GM19468 (cell line): ENCODE results near the gene AUNIP.

Source experiments
- ATAC-seq: cut with Tn5 transposase; IDR thresholded peaks from one replicate; pipeline ENCODE4 v1.9.1; 2021; ENCODE audit warnings: mild to moderate bottlenecking, moderate library complexity, moderate number of reproducible peaks; ENCODE audit not compliant: unreplicated experiment; ENCODE audit errors: extremely low read depth

AUNIP gene

DNA sequence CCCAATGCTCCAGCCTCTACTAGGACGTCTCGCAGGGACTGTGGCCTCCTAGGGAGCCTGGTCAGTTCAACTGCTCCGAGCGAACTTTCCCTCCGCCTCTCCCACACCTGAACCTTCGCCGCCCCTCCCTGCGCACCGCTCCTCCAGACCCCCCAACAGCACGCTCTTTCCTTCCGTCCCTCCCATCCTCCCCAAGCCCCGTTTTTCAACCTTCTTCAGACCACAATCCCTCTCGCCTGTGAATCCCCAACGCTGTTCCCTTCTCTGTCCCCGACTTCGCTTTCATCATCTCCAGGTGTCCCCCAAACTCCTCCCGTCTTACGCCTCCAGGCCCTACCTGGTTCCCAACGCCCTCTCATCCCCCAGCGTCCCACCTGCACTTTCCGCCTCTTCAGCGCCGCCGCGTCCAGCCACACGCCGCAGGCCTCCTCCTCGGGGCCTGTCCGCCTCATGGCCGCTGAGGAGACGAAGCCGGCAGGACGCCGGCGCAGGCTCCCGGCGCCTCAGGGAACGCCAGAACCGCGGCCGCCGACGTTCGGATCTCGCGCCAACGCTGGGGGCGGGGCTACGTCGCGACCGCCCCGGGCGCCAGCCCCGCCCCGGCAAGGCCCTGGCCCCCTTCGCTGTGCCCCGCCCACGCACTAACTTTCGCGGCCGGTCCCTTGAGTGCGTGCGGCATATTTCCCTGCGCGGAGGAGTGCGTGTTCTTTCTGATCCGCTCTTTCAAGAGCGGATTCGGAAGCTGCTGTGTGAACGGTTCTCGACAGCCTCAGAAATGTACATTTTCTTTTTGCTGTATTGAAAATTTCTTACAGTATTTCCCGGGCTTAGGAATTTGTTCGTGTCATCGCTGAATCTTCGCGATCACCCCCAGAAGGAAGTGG lies at the start of gene AUNIP:
AUNIP (minus strand) TSS at position 552 of the 884 bp plus-strand sequence; CDS start at position 452, 100 bp downstream.
- peak; percentile 40 for ATAC-seq

DNA sequence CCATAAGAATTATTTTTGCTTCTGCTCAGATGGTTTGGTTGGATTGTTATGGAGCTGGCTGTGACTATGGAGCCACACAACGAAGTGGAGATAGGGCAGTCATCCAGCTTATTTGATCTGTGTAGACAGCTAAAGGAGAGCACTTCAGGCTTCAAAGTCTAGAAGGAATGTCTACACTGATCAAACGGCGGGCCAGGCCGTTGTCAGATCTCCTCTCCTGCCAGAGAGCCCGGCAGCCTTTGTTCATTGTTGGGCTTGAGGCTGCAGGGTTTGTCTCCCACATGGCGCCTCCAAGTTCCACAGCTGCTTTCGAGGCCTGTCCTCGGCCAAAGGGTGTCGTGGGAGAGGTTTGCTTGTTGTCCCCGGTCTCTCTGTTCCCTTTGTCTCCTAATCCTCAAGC lies 49.8 kb upstream of the AUNIP start:
- no peak for ATAC-seq

GRCh38 chr1:25908161-25908560 lies 48.9 kb upstream of the AUNIP start:
- ATAC-seq = no peak

- no peak for ATAC-seq
Observed at GRCh38 chr1:25907601-25908000, 48.3 kb upstream of the AUNIP start.

DNA sequence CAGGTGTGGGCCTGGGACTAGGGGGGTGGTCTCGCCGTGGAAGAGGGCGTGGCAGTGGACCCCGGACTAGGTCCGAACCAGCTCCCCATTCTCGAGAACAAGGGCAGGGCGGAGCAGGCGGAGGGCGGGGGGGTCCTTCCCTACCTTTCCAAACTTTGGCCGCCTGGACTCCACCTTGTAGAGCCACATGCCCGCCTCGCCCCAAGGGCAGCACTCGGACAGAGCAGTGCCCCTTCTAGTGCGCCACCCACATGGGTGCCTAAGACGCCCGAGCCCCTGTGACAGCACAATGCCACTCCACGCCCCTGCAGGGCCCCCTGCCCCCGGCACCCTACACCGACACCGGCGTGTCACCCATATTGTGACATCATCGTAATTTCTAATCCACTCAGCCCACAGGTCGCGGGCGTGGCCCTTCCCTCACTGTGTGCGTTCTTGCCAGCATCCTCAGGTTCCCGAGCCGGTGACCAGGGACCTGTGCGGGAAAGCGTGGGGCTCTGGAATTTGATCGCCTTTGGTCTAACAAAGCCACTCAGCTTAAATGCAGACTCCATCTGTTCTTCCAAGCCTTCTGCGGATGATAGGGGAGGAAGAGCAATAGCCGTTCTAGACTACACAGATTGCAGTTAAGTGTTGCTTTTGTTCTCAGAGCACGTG lies 47.5 kb upstream of the AUNIP start:
- no peak for ATAC-seq

GRCh38 chr1:25905680-25906643 lies 46.7 kb upstream of the AUNIP start, which contains the start of gene STMN1:
STMN1 (minus strand) TSS chr1:25906419; CDS start chr1:25904676, 1,743 bp downstream.
- peak; percentile 35 for ATAC-seq

DNA sequence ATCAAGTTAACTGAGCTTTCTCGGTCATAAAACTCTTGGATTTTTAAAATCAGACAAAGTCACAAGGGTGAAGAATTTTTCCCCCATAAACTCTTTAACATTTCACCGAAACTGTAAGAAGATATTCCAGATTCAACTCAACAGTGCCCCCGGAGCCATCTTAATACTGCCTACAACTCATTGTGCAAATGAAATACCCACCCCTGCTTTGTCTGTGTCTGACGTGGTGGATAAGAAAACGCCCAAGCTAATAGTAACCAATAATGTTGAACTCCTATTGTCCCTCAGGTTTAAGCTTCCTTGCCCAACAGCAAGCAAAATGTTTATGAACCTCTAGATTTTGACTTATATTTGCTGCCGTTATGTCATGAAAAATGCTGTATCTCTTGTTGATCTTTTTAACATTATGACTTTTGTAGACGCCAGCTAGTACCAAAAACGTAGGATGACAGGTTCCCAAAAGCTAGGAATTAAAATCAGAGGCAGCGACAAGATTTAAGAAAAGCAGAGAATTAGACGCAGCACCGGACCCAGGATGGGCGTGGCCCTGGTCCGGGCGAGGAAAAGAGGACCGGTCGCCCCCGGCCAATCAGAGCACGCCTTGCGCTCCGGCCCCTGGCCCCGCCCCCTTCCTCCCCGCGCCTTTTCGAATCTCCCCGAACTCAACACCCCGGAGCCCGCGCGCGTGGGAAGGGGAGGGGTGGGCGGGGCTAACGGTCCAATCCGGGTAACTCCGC lies 45.9 kb upstream of the AUNIP start:
- ATAC-seq = no peak

DNA sequence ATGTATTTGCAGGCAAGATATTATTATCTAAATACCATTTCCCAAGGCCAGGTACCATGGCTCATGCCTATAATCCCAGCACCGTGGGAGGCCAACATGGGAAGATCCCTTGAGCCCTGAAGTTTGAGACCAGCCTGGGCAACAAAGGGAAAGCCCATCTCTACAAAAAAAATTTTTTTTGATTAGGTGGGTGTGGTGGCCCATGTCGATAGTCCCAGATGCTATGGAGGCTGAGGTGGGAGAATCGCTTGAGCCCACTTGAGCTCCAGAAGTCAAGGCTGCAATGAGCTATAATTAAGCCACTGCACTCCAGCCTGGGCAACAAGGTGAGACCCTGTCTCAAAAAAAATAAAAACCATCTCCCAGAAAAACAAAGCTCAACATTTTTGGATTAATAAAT lies 44.7 kb upstream of the AUNIP start:
- ATAC-seq = no peak

DNA sequence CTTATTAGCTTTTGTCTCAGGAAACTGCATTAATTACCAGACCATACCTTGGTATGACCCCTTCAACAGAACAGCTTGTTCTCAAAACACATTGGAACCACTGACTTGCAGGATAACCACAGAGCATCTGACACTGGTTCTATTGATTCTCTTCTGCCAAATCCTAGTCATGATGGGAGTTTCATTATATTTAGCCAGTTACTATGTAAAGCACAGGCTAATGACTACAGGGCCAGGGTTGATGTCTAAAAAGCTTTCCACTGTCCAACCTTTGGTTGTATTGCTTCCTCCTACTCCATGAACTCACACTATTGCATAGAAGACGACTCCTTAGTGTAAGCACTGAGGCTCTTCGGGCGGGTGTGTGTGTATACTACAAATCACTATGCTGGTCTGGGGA lies 43.2 kb upstream of the AUNIP start:
- no peak for ATAC-seq

GRCh38 chr1:25900219-25900618 lies 41.0 kb upstream of the AUNIP start:
- no peak for ATAC-seq

DNA sequence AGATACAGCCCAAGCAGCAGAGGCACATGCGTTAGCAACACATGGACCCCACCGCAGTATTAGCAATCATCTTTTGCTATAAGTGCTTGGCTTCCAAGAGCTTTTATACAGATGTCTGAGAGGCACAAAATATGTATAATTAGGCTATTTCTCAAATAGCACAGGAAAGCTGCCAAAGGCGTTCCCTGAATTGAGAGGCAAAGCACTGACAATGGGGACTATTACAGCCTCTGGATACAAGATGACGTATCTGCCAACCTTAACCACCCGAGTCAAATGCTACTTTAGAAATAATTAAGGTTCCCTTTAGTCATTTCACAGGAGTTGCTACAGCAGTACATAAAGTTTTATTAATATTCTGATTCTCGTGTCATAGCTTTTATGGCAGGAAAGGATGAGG lies 40.5 kb upstream of the AUNIP start:
- ATAC-seq = no peak

- ATAC-seq = no peak
Observed at GRCh38 chr1:25898223-25899015, 39.2 kb upstream of the AUNIP start.

DNA sequence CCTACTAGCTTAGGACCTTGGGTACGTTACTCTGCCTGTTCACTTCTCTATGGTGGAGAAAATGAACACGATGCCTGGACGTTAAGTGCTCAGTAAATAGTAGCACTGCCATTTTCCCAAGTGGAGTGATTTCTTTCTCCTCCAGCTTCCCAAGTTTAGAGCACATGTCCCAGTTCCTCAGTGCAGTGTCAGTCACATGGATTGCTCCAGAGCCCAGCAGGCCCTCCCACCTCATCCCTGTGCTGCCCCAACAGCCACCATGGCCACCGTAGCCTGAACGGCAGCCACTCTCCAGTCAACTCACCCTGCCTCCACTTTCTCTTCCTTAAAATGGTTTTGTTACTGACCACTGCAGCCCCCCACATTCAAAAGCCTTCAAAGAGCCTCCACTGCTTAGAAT lies 38.5 kb upstream of the AUNIP start:
- ATAC-seq = no peak

- ATAC-seq = no peak
Observed at GRCh38 chr1:25896266-25896665, 37.0 kb upstream of the AUNIP start.

DNA sequence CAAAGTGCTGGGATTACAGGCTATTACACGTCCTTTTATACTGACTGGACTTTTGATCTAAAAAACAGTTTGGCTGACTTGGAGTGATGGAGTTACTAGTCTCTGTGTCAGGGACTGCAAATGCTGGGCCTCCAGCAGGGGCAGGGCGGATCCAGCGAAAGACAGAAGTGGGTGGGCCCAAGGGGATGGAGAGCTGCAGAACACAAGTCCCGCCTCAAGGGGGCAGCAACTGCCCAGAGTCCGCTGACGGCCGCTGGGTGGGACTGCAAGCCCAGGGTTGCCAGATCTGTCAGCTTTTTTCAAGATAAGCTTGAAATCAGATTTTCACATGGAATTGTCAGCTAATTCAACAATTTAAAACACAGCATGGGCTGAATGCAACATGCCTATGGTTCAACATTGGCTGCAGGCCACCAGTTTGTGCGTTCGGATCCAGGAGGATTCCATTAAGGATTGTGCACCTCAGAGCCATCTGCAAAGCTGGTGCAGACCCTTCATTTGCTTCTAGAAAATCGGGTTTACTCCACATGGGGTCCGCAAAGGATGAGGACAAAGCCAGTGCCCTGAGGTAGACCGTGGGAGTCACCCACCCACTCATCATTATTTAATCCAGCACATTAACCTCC lies 36.2 kb upstream of the AUNIP start:
- ATAC-seq = no peak

GRCh38 chr1:25893116-25893515 lies 33.9 kb upstream of the AUNIP start:
- no peak for ATAC-seq

- no peak for ATAC-seq
Observed at GRCh38 chr1:25891606-25892005, 32.3 kb upstream of the AUNIP start.

- ATAC-seq = no peak
Observed at GRCh38 chr1:25890239-25891034, 31.2 kb upstream of the AUNIP start.
